Esophagus muscularis mucosa (tissue), 4 donors: ENCODE results near the gene DNAH12. TPM values are rescaled to one million over a fixed set of nuclear protein-coding genes. Genes with fewer than 3 reads are reported as not detected.

Source experiments
- DNase-seq: peaks from one replicate; pipeline ENCODE4 v3.0.0-alpha.2; 2017; ENCODE audit errors: extremely low spot score
- H3K27ac ChIP-seq, 4 donors: fragments of 200-600 bp; sonication (generic); replicated peaks in 1 of 4; 1 replicate in 3 of 4; 2 replicates in 1 of 4; pipeline ENCODE4 v1.5.1; 2016 to 2019; ENCODE audit warnings: mild to moderate bottlenecking in 1 of 4
- H3K27me3 ChIP-seq, 4 donors: fragments of 200-600 bp; sonication (generic); one replicate each; pipeline versions ENCODE4 v1.5.1 to v1.6.0; 2016 to 2019
- H3K36me3 ChIP-seq, 4 donors: fragments of 200-600 bp; sonication (generic); one replicate each; pipeline ENCODE4 v1.5.1; 2016 to 2019
- H3K4me1 ChIP-seq, 4 donors: fragments of 200-600 bp; sonication (generic); one replicate each; pipeline ENCODE4 v1.5.1; 2016 to 2019
- H3K4me3 ChIP-seq, 4 donors: fragments of 200-600 bp; sonication (generic); 1 replicate in 2 of 4; 2 replicates in 2 of 4; pipeline ENCODE4 v1.5.1; 2016 to 2019; ENCODE audit warnings: mild to moderate bottlenecking in 4 of 4, moderate library complexity in 1 of 4
- H3K9me3 ChIP-seq, 4 donors: fragments of 200-600 bp; sonication (generic); 1 replicate in 3 of 4; 2 replicates in 1 of 4; pipeline ENCODE4 v1.5.1; 2016 to 2019
- CTCF ChIP-seq, 3 experiments: fragments of 200-600 bp in 2 of 3; fragments of 450-650 bp in 1 of 3; sonication (generic) in 2 of 3; IDR thresholded peaks; one replicate each; pipeline ENCODE4 v1.5.1; 2017 to 2019; ENCODE audit warnings: antibody characterized with exemption in 3 of 3, mild to moderate bottlenecking in 2 of 3, moderate library complexity in 1 of 3
- EP300 ChIP-seq: sonication (generic); formaldehyde crosslinking; IDR thresholded peaks from one replicate; pipeline ENCODE4 v1.6.1; 2017; ENCODE audit warnings: antibody characterized with exemption
- POLR2A ChIP-seq: fragments of 450-650 bp; IDR thresholded peaks from one replicate; pipeline ENCODE4 v1.6.1; 2017; ENCODE audit warnings: antibody characterized with exemption, moderate library complexity, mild to moderate bottlenecking, low read depth
- POLR2AphosphoS5 ChIP-seq, 2 donors: sonication (generic); formaldehyde crosslinking; IDR thresholded peaks; one replicate each; pipeline ENCODE4 v1.6.1; 2017; ENCODE audit warnings: antibody characterized with exemption in 2 of 2
- WGBS: methylation state at CpG from one replicate; pipeline ENCODE4 v1.1.5; 2018; 5-methylcytosine and 5-hydroxymethylcytosine counted together
- intact Hi-C: fragments of 100-400 bp; cut with DNase I; formaldehyde crosslinking; loops from one replicate; pipeline ENCODE4 v1.15.1; 2023
- total RNA-seq, 4 donors: library from RNA; depleted of rRNA; stranded (reverse); fragments of >200 nt; gene quantifications; one replicate each; pipeline versions ENCODE4 v1.1.0 to v1.2.1, GENCODE V29; 2016

Gene DNAH12
- total RNA-seq, 4 donors from 2014 or later, result under 0.01 to 0.39 TPM; not detected in 2

DNA sequence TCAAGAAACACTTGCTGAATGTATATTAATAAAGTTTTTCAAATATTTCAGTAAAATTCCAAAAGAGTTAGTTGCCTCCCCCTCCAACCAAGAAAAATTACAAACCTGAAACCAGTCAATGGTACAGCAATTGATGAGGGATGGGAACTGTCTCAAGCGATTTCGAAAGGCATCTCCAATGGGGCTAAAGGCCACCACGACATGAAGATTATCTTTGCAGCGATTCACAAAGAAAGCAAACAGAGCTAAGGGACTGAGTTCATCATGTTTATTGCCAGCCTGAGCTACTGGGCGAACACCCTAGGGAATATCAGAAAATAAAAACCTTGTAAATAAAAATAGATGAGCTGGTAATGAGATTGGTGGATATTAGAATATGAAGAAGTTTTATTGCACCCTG, 152.4 kb downstream of the DNAH12 start:
- DNase-seq, result no peak
- Histone ChIP-seq H3K4me1 (no peaks in the 10 kb centered on the region), H3K27me3 (no peaks in the 10 kb centered on the region), H3K27ac (no peak overlapping the region), H3K9me3 (peaks cover 0 to 5% (median 2%) of the 10 kb centered on the region in 4 donors), H3K36me3 (no peaks in the 10 kb centered on the region), H3K4me3 (no peak overlapping the region)
- intact Hi-C loops, result no loop called here
- WGBS, result 73% methylated on average over 5 of the region's 5 CpGs
- TF ChIP-seq CTCF (IDR thresholded peaks at IDR 0.05) (no peak), POLR2A (no peak), POLR2AphosphoS5 (IDR thresholded peaks at IDR 0.05) (no peak), EP300 (no peak)

- WGBS, result 92% methylated on average over 2 of the region's 2 CpGs
- H3K27me3 ChIP-seq, result no peaks in the 10 kb centered on the region
- no peak for TF ChIP-seq POLR2AphosphoS5 (IDR thresholded peaks at IDR 0.05)
- no peak for TF ChIP-seq CTCF (IDR thresholded peaks at IDR 0.05)
- TF ChIP-seq POLR2A, result no peak
- no peak for TF ChIP-seq EP300
- H3K27ac ChIP-seq, result no peak overlapping the region
- no peak overlapping the region for H3K4me3 ChIP-seq
- H3K36me3 ChIP-seq, result no peaks in the 10 kb centered on the region
- H3K4me1 ChIP-seq, result no peaks in the 10 kb centered on the region
- DNase-seq, result no peak
- H3K9me3 ChIP-seq, result peaks cover 0 to 5% (median 2%) of the 10 kb centered on the region in 4 donors
- intact Hi-C loops, result no loop called here
Measured at GRCh38 chr3:57389271-57389670, 154.9 kb downstream of the DNAH12 start.

GRCh38 chr3:57386307-57386706, 157.8 kb downstream of the DNAH12 start:
- intact Hi-C loops, result no loop called here
- Histone ChIP-seq H3K27ac (no peak overlapping the region), H3K9me3 (peaks cover 0 to 5% (median 2%) of the 10 kb centered on the region in 4 donors), H3K36me3 (no peaks in the 10 kb centered on the region), H3K27me3 (no peaks in the 10 kb centered on the region), H3K4me1 (no peaks in the 10 kb centered on the region), H3K4me3 (no peak overlapping the region)
- no peak for TF ChIP-seq POLR2A
- TF ChIP-seq EP300, result no peak
- TF ChIP-seq POLR2AphosphoS5 (IDR thresholded peaks at IDR 0.05), result no peak
- TF ChIP-seq CTCF (IDR thresholded peaks at IDR 0.05), result no peak
- WGBS, result 81% methylated on average over 4 of the region's 4 CpGs
- no peak for DNase-seq

DNA sequence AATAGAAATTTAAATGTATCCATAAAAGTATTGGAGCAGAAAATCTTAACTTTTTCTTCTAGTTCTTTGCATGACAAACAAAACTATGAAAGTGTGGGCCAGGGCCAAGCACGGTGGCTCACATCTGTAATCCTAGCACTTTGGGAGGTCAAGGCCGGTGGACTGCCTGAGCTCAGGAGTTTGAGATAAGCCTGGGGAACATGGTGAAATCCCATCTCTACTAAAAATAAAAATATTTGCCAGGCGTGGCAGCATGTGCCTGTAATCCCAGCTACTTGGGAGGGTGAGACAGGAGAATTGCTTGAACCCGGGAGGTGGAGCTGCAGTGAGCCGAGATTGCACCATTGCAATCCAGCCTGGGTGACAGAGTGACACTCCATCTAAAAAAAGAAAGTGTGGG, 158.6 kb downstream of the DNAH12 start:
- intact Hi-C loops, result no loop called here
- no peak overlapping the region for H3K27ac ChIP-seq
- 82% methylated on average over 5 of the region's 5 CpGs for WGBS
- peaks cover 0 to under 1% (median 0%) of the 10 kb centered on the region in 4 donors for H3K9me3 ChIP-seq
- H3K4me3 ChIP-seq, result no peak overlapping the region
- H3K4me1 ChIP-seq, result no peaks in the 10 kb centered on the region
- no peak for DNase-seq
- no peaks in the 10 kb centered on the region for H3K36me3 ChIP-seq
- H3K27me3 ChIP-seq, result no peaks in the 10 kb centered on the region
- TF ChIP-seq POLR2A (no peak), CTCF (IDR thresholded peaks at IDR 0.05) (no peak), POLR2AphosphoS5 (IDR thresholded peaks at IDR 0.05) (no peak), EP300 (no peak)

GRCh38 chr3:57383838-57384237, 160.3 kb downstream of the DNAH12 start:
- TF ChIP-seq POLR2AphosphoS5 (IDR thresholded peaks at IDR 0.05), result no peak
- TF ChIP-seq POLR2A, result no peak
- TF ChIP-seq EP300, result no peak
- no peak for TF ChIP-seq CTCF (IDR thresholded peaks at IDR 0.05)
- 89% methylated on average over 2 of the region's 2 CpGs for WGBS
- no peak overlapping the region for H3K4me3 ChIP-seq
- no peak overlapping the region for H3K27ac ChIP-seq
- intact Hi-C loops, result no loop called here
- no peak for DNase-seq
- no peaks in the 10 kb centered on the region for H3K27me3 ChIP-seq
- no peaks in the 10 kb centered on the region for H3K36me3 ChIP-seq
- H3K4me1 ChIP-seq, result no peaks in the 10 kb centered on the region
- H3K9me3 ChIP-seq, result no peaks in the 10 kb centered on the region
